ENCODE results near the gene ADH5. TPM values are rescaled to one million over a fixed set of nuclear protein-coding genes. Genes with fewer than 3 reads are reported as not detected.
"Not testable (repeated sequence)": the region's sequence is repeated elsewhere in the genome, so short reads cannot be mapped to it uniquely, and the experiment has no call there.

Gene ADH5
- total and polyA plus RNA-seq, 8 donors: 152 to 305 (median 244) TPM

- TF ChIP-seq CTCF (IDR thresholded peaks at IDR 0.05): no peak
- Histone ChIP-seq H3K9me3 (no peaks in the 10 kb centered on the region), H3K27me3 (no peaks in the 10 kb centered on the region), H3K4me3 (peak overlapping the region; percentile 64 to 66), H3K27ac (peak overlapping the region; percentile 88 to 95), H3K36me3 (peaks cover 0 to 24% of the 10 kb centered on the region in 2 donors), H3K4me1 (peaks cover 4 to 44% of the 10 kb centered on the region in 2 donors)
- DNase-seq: peak in 3 of 4 donors; percentile 63 to 82 (median 78)
- intact Hi-C loops (cut with DNase I): no loop called here
- peak; percentile 71 for ATAC-seq
Measured at GRCh38 chr4:99088023-99088449, 552 bp downstream of the ADH5 start.

- no peaks in the 10 kb centered on the region for H3K27me3 ChIP-seq
- no peak overlapping the region for H3K27ac ChIP-seq
- TF ChIP-seq CTCF (IDR thresholded peaks at IDR 0.05): no peak
- H3K4me1 ChIP-seq: peaks cover 0 to 30% of the 10 kb centered on the region in 2 donors
- H3K9me3 ChIP-seq: no peaks in the 10 kb centered on the region
- intact Hi-C loops (cut with DNase I): no loop called here
- H3K36me3 ChIP-seq: peaks cover 0 to 58% of the 10 kb centered on the region in 2 donors
- no peak for ATAC-seq
- DNase-seq: no peak
- no peak overlapping the region for H3K4me3 ChIP-seq
Measured at GRCh38 chr4:99084595-99084994, 4.0 kb downstream of the ADH5 start.

GRCh38 chr4:99082192-99082591 is 6.4 kb downstream of the ADH5 start:
- no peaks in the 10 kb centered on the region for H3K27me3 ChIP-seq
- H3K4me1 ChIP-seq: peaks cover 0 to 21% of the 10 kb centered on the region in 2 donors
- no peak overlapping the region for H3K4me3 ChIP-seq
- intact Hi-C loops (cut with DNase I): no loop called here
- H3K9me3 ChIP-seq: no peaks in the 10 kb centered on the region
- TF ChIP-seq CTCF (IDR thresholded peaks at IDR 0.05): no peak
- no peak for ATAC-seq
- peaks cover 0 to 82% of the 10 kb centered on the region in 2 donors for H3K36me3 ChIP-seq
- no peak overlapping the region for H3K27ac ChIP-seq
- DNase-seq: no peak

- DNase-seq; H3K9me3 ChIP-seq; H3K4me3 ChIP-seq; ATAC-seq; H3K27ac ChIP-seq; intact Hi-C loops (cut with DNase I); H3K27me3 ChIP-seq: not testable (repeated sequence)
- Histone ChIP-seq H3K36me3 (peaks cover 3 to 95% of the 10 kb centered on the region in 2 donors), H3K4me1 (peaks cover 0 to 12% of the 10 kb centered on the region in 2 donors)
Measured at GRCh38 chr4:99080869-99081268, 7.7 kb downstream of the ADH5 start.

GRCh38 chr4:99079625-99080295 is 8.8 kb downstream of the ADH5 start:
- TF ChIP-seq CTCF (IDR thresholded peaks at IDR 0.05): no peak
- no peak overlapping the region for H3K27ac ChIP-seq
- H3K9me3 ChIP-seq: no peaks in the 10 kb centered on the region
- no peak overlapping the region for H3K4me3 ChIP-seq
- no peaks in the 10 kb centered on the region for H3K27me3 ChIP-seq
- intact Hi-C loops (cut with DNase I): no loop called here
- DNase-seq (no peak), ATAC-seq (no peak)
- H3K4me1 ChIP-seq: peaks cover 0 to 9% of the 10 kb centered on the region in 2 donors
- H3K36me3 ChIP-seq: peaks cover 5 to 100% of the 10 kb centered on the region in 2 donors
